Measurements from ENCODE around the gene CDH2.

DNA sequence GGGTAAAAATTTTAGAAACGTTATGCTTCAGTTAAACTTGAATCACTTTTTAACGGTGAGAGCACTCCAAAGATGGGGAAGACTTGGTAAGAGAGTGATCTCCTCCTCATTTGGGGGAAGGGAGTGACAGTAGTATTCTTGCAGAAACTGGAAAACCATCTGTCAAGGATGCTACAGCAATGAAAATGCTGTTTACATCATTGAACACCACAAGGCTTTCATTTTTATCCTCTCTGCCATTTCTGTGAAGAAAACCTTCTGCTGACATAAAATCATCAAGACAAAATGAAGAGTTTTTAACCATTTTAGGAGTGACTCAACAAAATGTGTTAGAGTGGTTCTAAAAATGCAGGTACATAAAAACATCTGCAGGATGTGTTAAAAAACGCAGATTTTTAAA is 38.1 kb downstream of the CDH2 start:
- TF ChIP-seq POLR2AphosphoS5 (IDR thresholded peaks at IDR 0.05; ENCODE audit: low read depth) = no peak
- TF ChIP-seq, protein P1, sequence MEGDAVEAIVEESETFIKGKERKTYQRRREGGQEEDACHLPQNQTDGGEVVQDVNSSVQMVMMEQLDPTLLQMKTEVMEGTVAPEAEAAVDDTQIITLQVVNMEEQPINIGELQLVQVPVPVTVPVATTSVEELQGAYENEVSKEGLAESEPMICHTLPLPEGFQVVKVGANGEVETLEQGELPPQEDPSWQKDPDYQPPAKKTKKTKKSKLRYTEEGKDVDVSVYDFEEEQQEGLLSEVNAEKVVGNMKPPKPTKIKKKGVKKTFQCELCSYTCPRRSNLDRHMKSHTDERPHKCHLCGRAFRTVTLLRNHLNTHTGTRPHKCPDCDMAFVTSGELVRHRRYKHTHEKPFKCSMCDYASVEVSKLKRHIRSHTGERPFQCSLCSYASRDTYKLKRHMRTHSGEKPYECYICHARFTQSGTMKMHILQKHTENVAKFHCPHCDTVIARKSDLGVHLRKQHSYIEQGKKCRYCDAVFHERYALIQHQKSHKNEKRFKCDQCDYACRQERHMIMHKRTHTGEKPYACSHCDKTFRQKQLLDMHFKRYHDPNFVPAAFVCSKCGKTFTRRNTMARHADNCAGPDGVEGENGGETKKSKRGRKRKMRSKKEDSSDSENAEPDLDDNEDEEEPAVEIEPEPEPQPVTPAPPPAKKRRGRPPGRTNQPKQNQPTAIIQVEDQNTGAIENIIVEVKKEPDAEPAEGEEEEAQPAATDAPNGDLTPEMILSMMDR (conservative IDR thresholded peaks at IDR 0.05; ENCODE audit: low read depth in 2 of 2) = no peak
- TF ChIP-seq EZH2phosphoT487 (IDR thresholded peaks at IDR 0.05; ENCODE audit: unreplicated experiment) = no peak
- TF ChIP-seq JUNB (IDR thresholded peaks at IDR 0.05; ENCODE audit: unreplicated experiment) = no peak
- TF ChIP-seq EZH2 (IDR thresholded peaks at IDR 0.05; ENCODE audit: low read depth, unreplicated experiment) = no peak
- no peak for TF ChIP-seq NANOG (IDR thresholded peaks at IDR 0.05; ENCODE audit: borderline replicate concordance)
- TF ChIP-seq, protein P2, sequence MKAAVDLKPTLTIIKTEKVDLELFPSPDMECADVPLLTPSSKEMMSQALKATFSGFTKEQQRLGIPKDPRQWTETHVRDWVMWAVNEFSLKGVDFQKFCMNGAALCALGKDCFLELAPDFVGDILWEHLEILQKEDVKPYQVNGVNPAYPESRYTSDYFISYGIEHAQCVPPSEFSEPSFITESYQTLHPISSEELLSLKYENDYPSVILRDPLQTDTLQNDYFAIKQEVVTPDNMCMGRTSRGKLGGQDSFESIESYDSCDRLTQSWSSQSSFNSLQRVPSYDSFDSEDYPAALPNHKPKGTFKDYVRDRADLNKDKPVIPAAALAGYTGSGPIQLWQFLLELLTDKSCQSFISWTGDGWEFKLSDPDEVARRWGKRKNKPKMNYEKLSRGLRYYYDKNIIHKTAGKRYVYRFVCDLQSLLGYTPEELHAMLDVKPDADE (IDR thresholded peaks at IDR 0.05) = no peak
- TF ChIP-seq CREB1 (CRISPR knock-in tag; IDR thresholded peaks at IDR 0.05; ENCODE audit: low read depth) = no peak
- TF ChIP-seq, protein P3, sequence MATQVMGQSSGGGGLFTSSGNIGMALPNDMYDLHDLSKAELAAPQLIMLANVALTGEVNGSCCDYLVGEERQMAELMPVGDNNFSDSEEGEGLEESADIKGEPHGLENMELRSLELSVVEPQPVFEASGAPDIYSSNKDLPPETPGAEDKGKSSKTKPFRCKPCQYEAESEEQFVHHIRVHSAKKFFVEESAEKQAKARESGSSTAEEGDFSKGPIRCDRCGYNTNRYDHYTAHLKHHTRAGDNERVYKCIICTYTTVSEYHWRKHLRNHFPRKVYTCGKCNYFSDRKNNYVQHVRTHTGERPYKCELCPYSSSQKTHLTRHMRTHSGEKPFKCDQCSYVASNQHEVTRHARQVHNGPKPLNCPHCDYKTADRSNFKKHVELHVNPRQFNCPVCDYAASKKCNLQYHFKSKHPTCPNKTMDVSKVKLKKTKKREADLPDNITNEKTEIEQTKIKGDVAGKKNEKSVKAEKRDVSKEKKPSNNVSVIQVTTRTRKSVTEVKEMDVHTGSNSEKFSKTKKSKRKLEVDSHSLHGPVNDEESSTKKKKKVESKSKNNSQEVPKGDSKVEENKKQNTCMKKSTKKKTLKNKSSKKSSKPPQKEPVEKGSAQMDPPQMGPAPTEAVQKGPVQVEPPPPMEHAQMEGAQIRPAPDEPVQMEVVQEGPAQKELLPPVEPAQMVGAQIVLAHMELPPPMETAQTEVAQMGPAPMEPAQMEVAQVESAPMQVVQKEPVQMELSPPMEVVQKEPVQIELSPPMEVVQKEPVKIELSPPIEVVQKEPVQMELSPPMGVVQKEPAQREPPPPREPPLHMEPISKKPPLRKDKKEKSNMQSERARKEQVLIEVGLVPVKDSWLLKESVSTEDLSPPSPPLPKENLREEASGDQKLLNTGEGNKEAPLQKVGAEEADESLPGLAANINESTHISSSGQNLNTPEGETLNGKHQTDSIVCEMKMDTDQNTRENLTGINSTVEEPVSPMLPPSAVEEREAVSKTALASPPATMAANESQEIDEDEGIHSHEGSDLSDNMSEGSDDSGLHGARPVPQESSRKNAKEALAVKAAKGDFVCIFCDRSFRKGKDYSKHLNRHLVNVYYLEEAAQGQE (IDR thresholded peaks at IDR 0.05; ENCODE audit: unreplicated experiment) = no peak
- TF ChIP-seq ZNF331 (CRISPR knock-in tag; IDR thresholded peaks at IDR 0.05; ENCODE audit: low read depth) = no peak
- TF ChIP-seq STAT1 (IDR thresholded peaks at IDR 0.05; ENCODE audit: unreplicated experiment) = no peak
